Measurements from ENCODE around the gene GAGE12F.
"Not testable (repeated sequence)": the region's sequence is repeated elsewhere in the genome, so short reads cannot be mapped to it uniquely, and the experiment has no call there.

DNA sequence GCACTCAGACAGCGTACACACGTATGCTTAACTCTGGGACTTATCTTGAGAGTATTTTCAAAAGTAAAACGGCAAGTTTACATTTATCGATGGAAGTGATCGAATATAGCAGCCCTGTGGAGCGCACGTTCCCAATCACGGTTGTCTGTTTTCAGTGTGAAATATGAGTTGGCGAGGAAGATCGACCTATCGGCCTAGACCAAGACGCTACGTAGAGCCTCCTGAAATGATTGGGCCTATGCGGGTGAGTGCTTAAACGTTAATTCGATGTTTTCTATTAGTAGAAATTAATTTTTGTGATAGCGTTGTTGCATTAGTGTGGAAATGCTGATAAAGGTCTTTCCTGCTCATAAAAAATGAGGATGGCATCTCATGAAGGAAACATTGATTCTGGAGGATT lies 29.8 kb downstream of the GAGE12F start:
- TF ChIP-seq SIN3A (IDR thresholded peaks at IDR 0.05; ENCODE audit: low read depth); ZNF274 (IDR thresholded peaks at IDR 0.05; ENCODE audit: low read depth, low read length); FOSL1 (IDR thresholded peaks at IDR 0.05; ENCODE audit: low read depth); EZH2 (IDR thresholded peaks at IDR 0.05): not testable (repeated sequence)
- TF ChIP-seq, protein P1, sequence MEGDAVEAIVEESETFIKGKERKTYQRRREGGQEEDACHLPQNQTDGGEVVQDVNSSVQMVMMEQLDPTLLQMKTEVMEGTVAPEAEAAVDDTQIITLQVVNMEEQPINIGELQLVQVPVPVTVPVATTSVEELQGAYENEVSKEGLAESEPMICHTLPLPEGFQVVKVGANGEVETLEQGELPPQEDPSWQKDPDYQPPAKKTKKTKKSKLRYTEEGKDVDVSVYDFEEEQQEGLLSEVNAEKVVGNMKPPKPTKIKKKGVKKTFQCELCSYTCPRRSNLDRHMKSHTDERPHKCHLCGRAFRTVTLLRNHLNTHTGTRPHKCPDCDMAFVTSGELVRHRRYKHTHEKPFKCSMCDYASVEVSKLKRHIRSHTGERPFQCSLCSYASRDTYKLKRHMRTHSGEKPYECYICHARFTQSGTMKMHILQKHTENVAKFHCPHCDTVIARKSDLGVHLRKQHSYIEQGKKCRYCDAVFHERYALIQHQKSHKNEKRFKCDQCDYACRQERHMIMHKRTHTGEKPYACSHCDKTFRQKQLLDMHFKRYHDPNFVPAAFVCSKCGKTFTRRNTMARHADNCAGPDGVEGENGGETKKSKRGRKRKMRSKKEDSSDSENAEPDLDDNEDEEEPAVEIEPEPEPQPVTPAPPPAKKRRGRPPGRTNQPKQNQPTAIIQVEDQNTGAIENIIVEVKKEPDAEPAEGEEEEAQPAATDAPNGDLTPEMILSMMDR (IDR thresholded peaks at IDR 0.05 in 2 of 3, conservative IDR thresholded peaks at IDR 0.05 in 1 of 3; ENCODE audit: borderline replicate concordance in 1 of 3, insufficient read depth in 1 of 3, low read depth in 2 of 3, low read length in 2 of 3): not testable (repeated sequence)
- TF ChIP-seq, protein P2, sequence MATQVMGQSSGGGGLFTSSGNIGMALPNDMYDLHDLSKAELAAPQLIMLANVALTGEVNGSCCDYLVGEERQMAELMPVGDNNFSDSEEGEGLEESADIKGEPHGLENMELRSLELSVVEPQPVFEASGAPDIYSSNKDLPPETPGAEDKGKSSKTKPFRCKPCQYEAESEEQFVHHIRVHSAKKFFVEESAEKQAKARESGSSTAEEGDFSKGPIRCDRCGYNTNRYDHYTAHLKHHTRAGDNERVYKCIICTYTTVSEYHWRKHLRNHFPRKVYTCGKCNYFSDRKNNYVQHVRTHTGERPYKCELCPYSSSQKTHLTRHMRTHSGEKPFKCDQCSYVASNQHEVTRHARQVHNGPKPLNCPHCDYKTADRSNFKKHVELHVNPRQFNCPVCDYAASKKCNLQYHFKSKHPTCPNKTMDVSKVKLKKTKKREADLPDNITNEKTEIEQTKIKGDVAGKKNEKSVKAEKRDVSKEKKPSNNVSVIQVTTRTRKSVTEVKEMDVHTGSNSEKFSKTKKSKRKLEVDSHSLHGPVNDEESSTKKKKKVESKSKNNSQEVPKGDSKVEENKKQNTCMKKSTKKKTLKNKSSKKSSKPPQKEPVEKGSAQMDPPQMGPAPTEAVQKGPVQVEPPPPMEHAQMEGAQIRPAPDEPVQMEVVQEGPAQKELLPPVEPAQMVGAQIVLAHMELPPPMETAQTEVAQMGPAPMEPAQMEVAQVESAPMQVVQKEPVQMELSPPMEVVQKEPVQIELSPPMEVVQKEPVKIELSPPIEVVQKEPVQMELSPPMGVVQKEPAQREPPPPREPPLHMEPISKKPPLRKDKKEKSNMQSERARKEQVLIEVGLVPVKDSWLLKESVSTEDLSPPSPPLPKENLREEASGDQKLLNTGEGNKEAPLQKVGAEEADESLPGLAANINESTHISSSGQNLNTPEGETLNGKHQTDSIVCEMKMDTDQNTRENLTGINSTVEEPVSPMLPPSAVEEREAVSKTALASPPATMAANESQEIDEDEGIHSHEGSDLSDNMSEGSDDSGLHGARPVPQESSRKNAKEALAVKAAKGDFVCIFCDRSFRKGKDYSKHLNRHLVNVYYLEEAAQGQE (IDR thresholded peaks at IDR 0.05; ENCODE audit: low read depth): not testable (repeated sequence)

Data from HCT116 (cell line).